NOMO-1 (cell line): Measurements from ENCODE around the gene S100A6.

Experiments
- DNase-seq, 2 experiments: peaks; one replicate each; lab custom pipeline; 2025; ENCODE audit not compliant: unreplicated experiment in 2 of 2; lab: John Stamatoyannopoulos, UW

S100A6 gene

DNA sequence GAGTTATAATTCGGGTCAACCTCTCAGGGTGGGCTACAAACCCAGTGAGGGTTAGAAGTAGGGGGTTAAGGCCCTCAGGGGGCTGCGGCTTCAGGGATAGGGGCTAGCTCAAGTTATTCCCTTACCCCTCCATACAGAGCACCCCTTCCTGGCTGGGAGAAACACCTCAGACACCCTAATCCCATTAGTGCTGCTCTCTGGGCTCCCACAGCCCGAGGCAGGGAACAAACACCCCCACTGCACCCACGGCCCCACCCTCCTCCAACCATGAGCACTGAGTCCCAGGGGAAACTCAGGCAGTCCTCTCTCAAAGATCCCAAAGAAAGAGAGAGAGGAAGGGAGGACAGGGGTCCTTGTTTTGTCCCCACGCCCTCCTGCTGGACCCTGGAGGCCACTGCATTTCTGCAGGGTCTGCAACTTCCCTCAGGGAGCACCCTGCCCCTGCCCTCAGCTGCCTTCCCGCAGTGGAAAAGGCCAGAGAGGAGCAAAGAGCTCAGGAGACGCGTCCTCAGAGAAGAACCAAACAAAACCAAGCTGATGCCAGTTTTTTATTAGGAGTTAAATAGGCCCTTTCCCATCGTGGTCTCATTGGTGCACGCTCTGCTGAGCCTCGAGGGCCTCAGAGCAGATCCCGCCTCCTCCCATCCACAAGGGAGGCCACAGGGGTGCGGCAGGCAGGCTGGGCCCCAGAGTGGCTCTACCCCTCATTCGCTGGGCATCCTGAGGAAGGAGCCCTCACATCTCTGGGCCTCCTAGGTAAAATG, 11.2 kb upstream of the S100A6 start:
- no peak for DNase-seq

DNA sequence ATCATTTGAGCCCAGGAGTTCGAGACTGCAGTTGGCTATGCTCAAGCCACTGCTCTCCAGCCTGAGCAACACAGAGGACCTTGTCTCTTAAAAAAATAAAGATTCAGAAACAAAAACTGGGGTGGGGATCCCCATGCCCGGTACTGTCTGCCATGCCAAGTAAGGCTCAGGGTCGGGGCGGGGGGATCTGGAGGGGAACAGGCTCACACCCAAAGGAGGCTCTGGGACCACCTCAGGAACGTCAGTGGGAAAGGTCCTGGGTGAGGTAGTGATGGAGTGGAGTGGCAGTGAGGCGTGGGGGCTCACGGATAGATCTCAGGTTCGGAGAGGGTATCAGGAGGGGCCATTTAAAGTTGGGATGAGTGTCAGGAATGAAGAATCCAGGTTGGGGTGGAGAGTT, 10.6 kb upstream of the S100A6 start:
- DNase-seq: no peak

DNA sequence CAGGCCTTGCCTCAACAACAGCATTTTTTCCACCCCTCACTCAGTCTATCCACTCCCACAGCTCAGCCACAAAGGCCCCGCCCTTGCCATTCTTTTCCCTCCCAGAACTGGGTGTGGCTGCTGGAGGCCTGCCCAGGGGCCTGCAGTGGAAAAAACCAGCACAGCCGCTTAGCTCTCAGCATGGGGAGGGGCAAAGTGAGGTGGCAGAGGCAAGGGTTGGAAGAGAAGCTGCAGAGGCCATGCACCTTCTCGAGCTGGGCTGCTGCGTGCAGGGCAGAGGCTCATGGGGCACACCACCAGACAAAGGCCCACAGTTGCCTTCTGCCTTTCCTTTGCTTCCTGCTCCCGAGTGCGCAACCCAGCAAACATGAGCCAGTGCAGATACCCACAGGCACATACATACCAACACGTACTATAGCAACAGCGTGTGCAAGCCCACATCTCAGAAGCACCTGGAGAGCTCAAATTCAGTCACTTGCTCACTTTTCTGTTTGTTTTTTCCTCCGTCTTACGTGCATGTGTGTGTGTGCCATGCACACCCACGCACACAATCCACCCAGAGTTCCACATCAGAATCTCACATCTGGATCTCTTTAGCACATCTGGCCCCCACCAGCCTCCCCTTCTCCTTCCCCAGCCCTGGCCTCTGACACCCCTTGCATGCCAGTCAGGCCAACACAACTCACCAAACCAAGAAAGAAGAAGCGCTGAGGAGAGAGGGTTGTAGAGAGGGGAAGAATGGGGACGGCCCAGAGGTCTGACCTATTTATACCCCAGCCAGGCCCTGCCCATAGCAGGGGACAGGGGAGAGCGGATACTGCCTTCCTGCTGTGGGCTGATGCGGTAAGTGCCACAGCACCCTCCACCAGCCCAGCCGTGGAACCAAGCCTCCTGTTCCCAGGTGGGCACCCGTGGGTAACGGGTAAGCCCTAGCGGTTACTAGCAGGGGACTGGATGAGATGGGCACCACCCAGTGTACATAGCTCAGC, 9.6 kb upstream of the S100A6 start, which contains the start of gene S100A4:
Gene S100A4 (minus strand): TSS at position 740 of the 989 bp plus-strand sequence. CDS start 1,012 bp downstream, outside the sequence.
- DNase-seq: peak; percentile 95 to 97

DNA sequence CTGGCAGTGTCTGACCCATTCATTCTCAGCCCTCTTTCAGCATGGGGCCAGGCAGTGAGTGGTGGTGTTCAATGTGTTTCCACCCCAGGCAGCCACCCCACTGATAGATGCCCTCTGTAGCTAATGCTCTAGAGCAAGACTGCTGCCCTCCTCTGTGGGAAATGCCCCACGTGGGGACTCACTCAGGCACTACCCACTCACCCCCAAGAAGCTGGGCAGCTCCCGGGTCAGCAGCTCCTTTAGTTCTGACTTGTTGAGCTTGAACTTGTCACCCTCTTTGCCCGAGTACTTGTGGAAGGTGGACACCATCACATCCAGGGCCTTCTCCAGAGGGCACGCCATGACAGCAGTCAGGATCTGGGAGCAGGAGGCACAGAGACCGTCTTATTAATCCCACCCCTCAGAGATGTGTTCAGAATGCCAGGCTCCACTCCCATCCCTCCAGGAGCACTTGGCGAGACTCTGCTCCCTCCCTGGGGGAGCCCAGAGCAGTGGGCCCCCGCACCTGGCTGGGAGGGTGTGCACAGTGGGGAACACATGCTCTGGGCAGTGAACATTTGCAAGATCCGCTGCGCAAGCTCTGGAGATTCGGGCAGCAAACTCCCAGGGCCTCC, 8.8 kb upstream of the S100A6 start:
- no peak for DNase-seq

DNA sequence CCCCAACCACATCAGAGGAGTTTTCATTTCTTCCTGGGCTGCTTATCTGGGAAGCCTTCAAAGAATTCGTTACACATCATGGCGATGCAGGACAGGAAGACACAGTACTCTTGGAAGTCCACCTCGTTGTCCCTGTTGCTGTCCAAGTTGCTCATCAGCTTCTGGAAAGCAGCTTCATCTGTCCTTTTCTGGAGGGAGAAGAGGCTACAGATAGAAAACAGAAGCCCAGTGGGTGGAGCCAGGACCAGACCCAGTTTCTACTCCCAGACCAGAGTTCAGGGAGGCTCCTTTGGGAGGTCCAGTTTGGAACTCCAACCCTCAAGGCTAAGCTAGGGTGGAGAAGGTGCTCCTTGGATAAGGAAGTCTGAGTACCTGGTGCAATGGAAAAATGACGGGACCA, 7.9 kb upstream of the S100A6 start:
- DNase-seq: no peak

DNA sequence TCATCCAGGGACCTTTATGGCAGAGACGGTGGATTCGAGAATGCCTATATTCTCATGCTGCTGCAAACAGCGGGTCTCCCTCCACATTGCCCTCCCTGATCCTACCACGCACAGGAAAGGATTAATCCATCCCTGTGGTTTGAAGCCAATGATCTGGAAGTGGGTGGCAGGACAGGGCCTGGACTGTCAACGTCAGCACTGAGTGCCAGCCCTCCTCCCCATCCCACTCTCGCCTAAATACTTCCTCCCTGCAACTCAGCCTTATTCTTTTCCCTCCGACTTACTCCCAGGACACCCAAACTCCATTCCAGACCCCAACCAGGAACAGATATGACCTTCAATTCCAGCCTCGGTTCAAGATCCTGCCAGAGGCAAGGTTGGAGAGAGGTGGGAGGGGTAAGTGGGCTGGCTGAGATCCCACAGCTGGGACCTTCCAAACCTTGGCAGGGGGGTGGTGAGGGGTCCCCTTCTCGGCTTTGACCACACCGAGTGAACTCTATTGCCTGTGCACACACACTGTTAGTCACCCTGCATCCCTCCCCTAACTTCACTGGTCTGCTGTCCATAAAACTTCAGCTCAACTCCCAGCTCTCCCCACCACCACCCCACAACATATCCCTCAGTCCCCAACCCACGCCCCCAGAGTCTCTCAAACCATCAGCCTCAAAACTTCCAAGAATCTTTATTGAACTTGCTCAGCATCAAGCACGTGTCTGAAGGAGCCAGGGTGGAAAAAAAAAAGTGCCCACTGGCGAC, 7.3 kb upstream of the S100A6 start:
- DNase-seq: no peak

DNA sequence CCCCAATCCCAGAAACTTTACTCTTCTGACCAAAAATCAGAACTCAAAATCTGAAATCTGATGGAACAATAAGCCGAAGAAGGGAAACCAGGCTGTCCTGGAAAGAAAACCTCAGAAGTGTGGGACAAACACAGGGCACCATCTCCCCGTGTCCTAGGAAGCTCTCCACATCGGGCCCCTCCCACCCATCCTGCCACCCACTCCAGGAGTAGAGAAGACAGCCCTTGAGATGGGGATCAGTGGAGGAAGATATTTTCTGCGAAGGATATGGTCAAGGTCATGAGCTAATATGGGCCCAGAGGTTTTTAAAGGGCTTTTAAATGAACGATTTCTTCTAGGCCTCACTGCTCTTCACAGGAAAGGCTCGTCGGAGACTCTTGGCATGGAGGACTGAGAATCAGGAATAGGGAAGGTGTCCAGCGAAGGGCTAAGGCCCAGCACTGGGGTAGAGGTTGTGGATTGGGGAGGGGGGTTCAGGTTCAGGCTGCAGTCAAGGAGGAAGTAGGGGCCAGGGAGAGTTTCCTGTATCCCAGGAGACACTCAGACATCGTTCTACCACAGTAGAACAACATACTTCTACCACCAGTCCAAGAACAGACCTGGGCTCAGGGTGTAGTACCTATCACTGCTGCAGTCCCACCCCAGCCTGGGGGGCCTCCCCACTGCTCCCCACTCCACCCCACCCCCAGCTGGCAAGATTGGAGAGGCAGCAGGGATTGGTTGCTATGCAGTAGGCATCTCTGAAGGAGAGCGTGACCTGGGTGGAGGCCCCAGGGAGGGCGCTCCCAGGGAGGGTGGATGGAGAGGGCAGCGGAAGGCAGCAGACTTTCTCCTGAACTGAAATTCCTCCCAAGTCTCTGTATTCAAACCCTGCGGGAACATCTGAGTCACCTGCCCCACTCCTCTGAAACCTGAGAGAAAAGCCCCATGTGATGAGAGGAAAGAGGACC, 6.1 kb upstream of the S100A6 start:
- DNase-seq: no peak

DNA sequence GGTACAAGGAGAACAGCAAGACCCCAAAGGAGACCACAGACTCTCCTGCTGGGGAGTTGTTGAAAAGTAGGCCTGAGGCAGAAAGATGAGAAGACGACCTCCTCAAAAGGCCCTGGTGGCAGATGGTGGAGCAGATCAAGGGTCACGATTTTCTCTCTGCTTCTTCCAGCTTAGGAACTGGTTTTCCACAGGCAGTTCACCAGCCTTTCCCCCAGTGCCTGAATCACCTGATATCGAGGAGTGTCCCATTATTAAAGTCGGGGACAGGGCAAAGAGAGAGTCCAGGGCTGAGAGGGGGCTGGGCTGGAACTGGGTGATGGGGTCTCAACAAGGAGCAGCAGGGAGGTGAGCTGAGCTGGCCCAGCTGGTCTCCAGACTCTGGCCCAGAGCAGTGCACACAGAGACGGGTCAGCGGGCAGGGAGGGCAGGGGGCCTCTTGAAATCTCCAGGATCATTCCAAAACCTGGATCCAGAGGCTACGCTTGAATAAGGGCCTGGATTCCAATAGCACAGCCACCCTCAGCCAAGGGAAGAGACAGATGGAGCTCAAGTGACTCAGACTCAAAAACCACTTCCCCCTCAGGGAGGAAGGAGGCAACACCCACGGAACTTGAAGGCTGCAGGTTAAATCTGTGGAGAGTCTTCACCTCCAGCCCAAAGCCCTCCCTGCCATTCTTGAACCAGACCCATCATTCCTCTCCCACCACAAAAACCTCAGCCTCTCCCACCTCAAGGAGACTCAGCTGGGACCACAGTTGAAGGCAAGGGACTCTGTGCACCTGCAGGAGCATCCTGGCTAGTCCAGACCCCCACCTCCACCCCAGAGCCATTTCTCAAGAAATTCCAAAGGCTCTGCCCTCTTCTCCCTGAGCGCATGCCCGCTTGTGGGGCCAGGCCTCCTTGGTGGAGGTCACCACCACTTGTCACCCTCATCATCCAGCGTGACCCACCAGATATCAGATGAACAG, 4.9 kb upstream of the S100A6 start, which contains the start of gene S100A5:
Gene S100A5 (minus strand): TSS at position 541 of the 968 bp plus-strand sequence. CDS start 743 bp downstream, outside the sequence.
- peak; percentile 62 to 75 for DNase-seq

DNA sequence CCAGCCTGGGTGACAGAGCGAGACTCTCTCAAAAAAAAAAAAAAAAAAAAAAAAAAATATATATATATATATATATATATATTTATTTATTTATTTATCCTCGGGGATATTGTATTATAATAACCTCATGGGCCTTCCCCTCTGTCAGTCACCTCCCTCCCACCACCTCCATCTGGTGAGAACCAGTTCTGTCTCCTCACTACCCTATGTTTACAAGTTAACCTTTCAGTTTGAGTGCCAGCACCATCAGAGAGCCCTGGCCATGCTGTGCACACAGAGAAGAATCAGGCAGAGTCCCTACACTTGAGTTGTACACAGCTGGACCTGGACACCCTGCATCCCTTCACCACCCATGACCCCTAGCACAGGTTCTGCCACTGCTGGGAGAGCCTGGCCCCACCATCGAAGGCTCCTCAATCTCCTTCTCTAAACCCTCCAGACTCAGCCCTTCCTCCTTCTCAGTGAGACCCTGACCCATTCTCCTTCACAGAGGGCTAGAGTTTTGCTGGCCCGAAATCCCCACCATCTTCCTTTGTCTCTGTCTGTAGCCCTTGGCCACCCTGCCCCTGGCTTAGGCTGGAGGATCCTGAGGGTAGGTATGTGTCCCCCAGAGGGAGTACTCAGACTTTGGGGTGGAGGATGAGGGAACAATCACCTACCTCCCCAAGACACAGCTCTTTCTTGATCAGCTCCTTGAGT, 3.8 kb upstream of the S100A6 start:
- no peak for DNase-seq

DNA sequence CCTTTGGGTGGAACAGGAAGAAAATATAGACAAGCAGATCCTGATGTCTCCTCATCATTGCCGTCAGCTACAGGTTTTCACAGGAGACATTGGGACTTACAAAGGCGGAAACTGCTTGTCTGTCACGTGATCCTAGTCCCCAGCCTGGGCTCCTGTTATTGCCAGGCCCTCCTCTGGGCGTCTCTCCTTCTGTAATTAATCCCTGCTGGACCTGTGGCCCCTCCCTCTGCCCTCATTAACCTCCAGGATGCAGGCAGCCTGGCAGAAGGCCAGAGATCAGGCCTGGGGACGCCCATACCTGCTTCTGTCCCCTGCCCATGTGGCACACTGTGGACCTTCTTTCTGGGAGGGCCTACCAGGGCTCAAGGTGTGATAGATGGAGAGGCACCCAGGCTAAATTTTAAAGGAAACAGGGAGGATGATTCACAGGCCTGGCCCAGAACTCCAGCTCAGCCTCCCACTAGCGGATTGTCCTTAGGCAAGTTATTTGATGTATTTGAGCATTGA, 2.6 kb upstream of the S100A6 start:
- peak; percentile 18 to 46 for DNase-seq

DNA sequence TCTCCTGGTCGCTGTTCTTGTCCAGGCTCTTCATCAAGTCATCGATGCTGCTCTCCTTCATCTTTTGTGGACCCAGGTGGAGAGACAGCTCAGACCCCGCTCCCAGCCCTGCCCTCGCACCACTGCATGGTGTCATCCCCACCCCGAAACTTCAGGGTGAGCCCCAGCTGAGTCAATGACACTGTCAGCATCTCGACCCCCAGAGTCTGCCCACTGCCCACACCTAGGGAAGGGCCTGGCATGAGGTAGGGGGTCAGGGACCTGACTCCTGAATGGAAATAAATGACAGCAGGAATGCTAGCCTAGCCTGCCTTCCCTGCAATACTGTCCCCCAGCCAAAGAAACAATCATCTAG, 1.6 kb upstream of the S100A6 start:
- no peak for DNase-seq

DNA sequence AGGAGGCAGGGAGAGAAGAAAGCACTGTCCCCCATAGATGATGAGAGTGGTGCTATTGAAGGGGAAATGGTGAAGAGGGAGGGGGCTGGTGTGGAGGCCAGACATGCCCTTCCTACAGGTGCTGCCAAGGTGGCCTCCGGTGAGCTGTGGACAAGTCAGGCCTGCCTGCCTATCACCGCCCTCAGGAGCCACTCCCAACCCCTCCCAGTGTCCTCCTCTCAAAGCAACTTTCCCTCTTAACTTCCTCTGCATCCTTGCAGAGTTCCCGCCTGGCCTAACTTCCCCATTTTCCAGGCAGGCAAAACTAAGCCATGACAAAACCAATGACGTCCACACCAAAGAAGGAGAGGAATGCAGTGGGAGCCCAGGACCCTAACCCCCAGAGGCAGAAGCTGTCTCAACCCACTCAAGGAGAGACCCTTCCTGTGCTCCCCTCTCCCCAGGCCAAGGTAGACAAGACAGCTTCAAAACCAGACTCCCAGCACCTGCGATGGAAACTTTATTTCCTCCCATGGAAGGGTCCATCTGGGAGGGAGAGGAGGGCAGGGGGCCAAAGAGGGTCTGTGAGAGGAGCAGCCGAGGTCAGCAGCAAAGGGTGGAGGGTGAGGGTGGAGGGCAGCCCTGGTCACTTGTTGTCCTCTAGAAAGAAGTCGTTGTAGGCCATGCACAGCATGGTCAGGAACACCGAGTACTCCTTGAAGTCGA, 1.0 kb upstream of the S100A6 start:
- no peak for DNase-seq

DNA sequence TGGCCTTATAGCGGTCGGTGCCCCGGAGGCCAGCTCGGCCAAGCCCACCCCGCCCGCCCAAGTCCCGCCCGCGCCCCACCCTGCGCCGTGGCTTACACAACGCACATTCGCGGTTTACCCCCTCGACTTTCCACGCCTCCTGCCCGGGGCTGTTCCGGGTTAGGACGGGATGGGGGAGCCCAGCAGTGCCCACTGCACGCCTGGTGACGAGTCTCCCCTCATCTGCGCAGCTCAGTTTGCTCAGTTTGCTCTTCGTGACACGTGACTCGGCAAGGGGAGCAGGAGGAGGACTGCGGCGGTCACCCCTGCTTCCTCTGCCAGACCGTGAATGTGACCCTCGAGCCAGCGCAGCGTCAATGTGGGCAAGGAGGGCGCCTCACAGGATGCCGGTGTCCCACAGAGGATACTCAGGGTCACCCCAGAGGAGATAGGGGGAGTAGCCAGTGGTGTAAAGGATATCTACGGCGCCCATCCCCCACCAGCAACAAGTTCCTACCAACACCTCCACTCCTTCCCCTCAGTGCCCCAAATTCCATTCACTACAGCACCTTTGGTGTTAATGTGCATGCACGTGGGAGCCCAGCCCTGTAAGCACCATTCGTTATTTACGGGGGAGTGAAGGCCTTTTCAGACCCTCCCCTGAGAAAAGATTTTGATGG, 350 bp upstream of the S100A6 start:
- peak; percentile 76 to 81 for DNase-seq

DNA sequence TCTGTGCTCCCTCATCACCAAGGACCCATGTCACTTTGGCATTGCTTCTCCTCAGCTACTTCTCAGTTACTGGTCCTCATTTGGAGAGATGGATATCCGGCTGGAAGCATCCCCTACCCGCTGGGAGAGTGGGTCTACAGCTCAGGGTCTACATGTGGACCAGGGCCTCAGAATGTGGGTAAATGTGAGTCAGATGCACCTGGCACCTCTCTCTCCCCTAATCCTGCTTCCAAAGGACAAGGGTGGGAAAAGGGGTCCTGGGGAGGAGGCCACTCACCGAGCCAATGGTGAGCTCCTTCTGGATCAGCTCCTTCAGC, 908 bp downstream of the S100A6 start:
- no peak for DNase-seq

DNA sequence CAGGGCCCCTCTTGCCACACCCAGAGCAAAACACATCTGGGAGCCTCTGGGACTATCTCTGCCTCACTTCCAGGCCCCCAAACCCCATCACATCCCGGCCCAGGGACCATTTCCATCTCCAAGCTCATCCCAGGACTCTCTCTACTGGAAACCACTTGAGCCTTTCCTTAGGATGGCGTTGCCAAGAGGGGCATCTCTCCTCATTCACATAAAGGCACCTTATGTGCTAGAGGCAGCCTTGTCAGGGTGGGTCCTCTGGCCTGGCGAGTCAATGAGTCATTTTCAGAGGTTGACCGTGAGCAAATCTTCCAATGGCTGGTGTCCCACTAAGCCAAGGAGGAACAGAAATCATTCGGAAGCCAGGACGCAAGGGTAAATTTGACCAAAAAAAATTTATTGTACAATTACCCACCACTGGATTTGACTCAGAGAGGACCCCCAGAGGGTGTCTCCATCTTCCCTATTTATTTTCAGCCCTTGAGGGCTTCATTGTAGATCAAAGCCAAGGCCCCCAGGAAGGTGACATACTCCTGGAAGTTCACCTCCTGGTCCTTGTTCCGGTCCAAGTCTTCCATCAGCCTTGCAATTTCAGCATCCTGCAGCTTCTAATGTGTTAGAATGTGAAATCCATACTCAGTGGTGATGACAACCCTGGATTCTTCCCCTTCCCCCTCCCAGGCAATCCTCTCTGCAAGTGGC, 1.4 kb downstream of the S100A6 start:
- DNase-seq: no peak

DNA sequence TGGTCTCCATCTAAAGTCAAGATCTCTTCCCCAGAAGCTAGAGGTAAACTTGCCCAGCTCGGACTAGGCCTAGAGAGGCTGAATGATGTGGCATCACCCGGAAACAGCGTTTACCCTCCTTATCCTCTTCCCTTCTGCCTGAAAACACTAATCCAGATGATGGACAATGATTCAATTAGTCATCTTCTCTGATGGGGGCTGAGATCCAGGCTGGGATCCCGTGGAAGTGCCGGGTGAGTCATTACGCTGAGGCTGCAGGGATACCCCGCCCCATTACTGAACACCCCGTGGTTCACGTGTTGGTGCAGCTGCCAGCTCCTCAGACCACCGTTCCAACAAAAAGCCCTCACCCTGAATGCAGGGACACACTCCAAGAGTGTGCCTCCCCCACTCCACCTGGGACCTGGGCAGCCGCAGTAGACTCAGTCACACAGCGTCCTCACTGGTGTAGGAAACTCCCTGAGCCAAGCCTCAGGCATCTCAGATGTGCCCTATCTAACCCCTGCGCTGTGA, 2.0 kb downstream of the S100A6 start:
- no peak for DNase-seq
